ENCODE results near the gene ADAD2. TPM values are rescaled to one million over a fixed set of nuclear protein-coding genes. Genes with fewer than 3 reads are reported as not detected.
A peak's percentile ranks its signal among the peaks of the same experiment; 100 is the strongest.

The ADAD2 gene
- total and polyA plus RNA-seq, 9 of the 15 experiments (the other 6 are each of a cell fraction or from before 2014, with no cell fraction given) = 0.07 TPM; not detected in 8

- TF ChIP-seq PRDM10 (IDR thresholded peaks at IDR 0.05; ENCODE audit: partially characterized antibody) (no peak), COPS2 (conservative IDR thresholded peaks at IDR 0.05) (no peak), RFX7 (CRISPR knock-in tag; IDR thresholded peaks at IDR 0.05) (no peak), ZBTB12 (CRISPR knock-in tag; IDR thresholded peaks at IDR 0.05) (no peak), HMG20A (CRISPR knock-in tag; conservative IDR thresholded peaks at IDR 0.05) (no peak), HDGF (IDR thresholded peaks at IDR 0.05) (no peak), ASH1L (IDR thresholded peaks at IDR 0.05; ENCODE audit: borderline replicate concordance, low read depth, partially characterized antibody) (peak; percentile 78), SIN3B (IDR thresholded peaks at IDR 0.05; ENCODE audit: low read depth) (no peak), ZNF239 (CRISPR knock-in tag; IDR thresholded peaks at IDR 0.05) (no peak), ZNF23 (CRISPR knock-in tag; IDR thresholded peaks at IDR 0.05) (no peak), ZBTB33 (CRISPR knock-in tag; IDR thresholded peaks at IDR 0.05) (peak; percentile 97), MBD2 (IDR thresholded peaks at IDR 0.05; ENCODE audit: borderline replicate concordance, low read depth) (peak; percentile 92; the same call in 1 of the 2 replicates), PTTG1 (tag; IDR thresholded peaks at IDR 0.05; ENCODE audit: low read depth) (no peak), JUND (IDR thresholded peaks at IDR 0.05; ENCODE audit: borderline replicate concordance, low read depth, low read length) (no peak), JUND (tag; IDR thresholded peaks at IDR 0.05; ENCODE audit: borderline replicate concordance, low read depth, low read length) (no peak)
- TF ChIP-seq, protein P1, sequence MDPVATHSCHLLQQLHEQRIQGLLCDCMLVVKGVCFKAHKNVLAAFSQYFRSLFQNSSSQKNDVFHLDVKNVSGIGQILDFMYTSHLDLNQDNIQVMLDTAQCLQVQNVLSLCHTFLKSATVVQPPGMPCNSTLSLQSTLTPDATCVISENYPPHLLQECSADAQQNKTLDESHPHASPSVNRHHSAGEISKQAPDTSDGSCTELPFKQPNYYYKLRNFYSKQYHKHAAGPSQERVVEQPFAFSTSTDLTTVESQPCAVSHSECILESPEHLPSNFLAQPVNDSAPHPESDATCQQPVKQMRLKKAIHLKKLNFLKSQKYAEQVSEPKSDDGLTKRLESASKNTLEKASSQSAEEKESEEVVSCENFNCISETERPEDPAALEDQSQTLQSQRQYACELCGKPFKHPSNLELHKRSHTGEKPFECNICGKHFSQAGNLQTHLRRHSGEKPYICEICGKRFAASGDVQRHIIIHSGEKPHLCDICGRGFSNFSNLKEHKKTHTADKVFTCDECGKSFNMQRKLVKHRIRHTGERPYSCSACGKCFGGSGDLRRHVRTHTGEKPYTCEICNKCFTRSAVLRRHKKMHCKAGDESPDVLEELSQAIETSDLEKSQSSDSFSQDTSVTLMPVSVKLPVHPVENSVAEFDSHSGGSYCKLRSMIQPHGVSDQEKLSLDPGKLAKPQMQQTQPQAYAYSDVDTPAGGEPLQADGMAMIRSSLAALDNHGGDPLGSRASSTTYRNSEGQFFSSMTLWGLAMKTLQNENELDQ (CRISPR knock-in tag; IDR thresholded peaks at IDR 0.05; ENCODE audit: borderline replicate concordance) = no peak
- TF ChIP-seq, protein P2, sequence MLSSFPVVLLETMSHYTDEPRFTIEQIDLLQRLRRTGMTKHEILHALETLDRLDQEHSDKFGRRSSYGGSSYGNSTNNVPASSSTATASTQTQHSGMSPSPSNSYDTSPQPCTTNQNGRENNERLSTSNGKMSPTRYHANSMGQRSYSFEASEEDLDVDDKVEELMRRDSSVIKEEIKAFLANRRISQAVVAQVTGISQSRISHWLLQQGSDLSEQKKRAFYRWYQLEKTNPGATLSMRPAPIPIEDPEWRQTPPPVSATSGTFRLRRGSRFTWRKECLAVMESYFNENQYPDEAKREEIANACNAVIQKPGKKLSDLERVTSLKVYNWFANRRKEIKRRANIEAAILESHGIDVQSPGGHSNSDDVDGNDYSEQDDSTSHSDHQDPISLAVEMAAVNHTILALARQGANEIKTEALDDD (IDR thresholded peaks at IDR 0.05) = no peak
Measured at GRCh38 chr16:84190731-84191388, at the start of gene ADAD2 (continued).

Data from K562 (cell line).